MM.1S (cell line): ENCODE results near the gene DHRS7C.

Experiments used
- DNase-seq: peaks from one replicate; pipeline ENCODE4 v3.0.0-alpha.2; 2015
- H2AFZ ChIP-seq: fragments of 300-600 bp; sonication (generic); 2 replicates; pipeline ENCODE4 v1.6.0; 2016; ENCODE audit warnings: antibody characterized with exemption, low read length
- H3F3A ChIP-seq: fragments of 300-600 bp; sonication (generic); 2 replicates; pipeline ENCODE4 v1.6.1; 2016; ENCODE audit warnings: mild to moderate bottlenecking, antibody characterized with exemption, low read length, moderate library complexity, mixed read lengths; ENCODE audit not compliant: insufficient read depth
- H3K27ac ChIP-seq: fragments of 300-600 bp; sonication (generic); 2 replicates; pipeline ENCODE4 v1.5.1; 2016; ENCODE audit warnings: mild to moderate bottlenecking, low read length
- H3K27me3 ChIP-seq: fragments of 300-600 bp; sonication (generic); replicated peaks from 2 replicates; pipeline ENCODE4 v1.6.0; 2016; ENCODE audit warnings: low read length; ENCODE audit not compliant: insufficient read depth
- H3K36me3 ChIP-seq: fragments of 300-600 bp; sonication (generic); replicated peaks from 2 replicates; pipeline ENCODE4 v1.6.1; 2016; ENCODE audit warnings: mild to moderate bottlenecking, low read length, mixed read lengths; ENCODE audit not compliant: insufficient read depth
- H3K4me1 ChIP-seq: fragments of 300-600 bp; sonication (generic); 2 replicates; pipeline ENCODE4 v1.6.1; 2016; ENCODE audit warnings: low read length, mixed read lengths
- H3K4me2 ChIP-seq: fragments of 300-600 bp; sonication (generic); 2 replicates; pipeline ENCODE4 v1.6.0; 2016; ENCODE audit warnings: low read depth, low read length
- H3K4me3 ChIP-seq: fragments of 300-600 bp; sonication (generic); 2 replicates; pipeline ENCODE4 v1.5.1; 2016; ENCODE audit warnings: low read length, mixed read lengths
- H3K79me2 ChIP-seq: fragments of 300-600 bp; sonication (generic); 2 replicates; pipeline ENCODE4 v1.6.1; 2016; ENCODE audit warnings: mixed run types, low read length, mixed read lengths
- H3K9ac ChIP-seq: fragments of 300-600 bp; sonication (generic); 2 replicates; pipeline ENCODE4 v1.6.1; 2016; ENCODE audit warnings: low read length, mixed read lengths
- H3K9me2 ChIP-seq: fragments of 300-600 bp; sonication (generic); replicated peaks from 2 replicates; pipeline ENCODE4 v1.6.1; 2016; ENCODE audit warnings: mild to moderate bottlenecking, low read length, mixed read lengths; ENCODE audit not compliant: insufficient read depth
- H3K9me3 ChIP-seq: fragments of 300-600 bp; sonication (generic); replicated peaks from 2 replicates; pipeline ENCODE4 v1.6.1; 2016; ENCODE audit warnings: mild to moderate bottlenecking, low read length, mixed read lengths; ENCODE audit not compliant: insufficient read depth
- H4K20me1 ChIP-seq: fragments of 300-600 bp; sonication (generic); 2 replicates; pipeline ENCODE4 v1.6.1; 2016; ENCODE audit warnings: mild to moderate bottlenecking, low read length, moderate library complexity, mixed read lengths; ENCODE audit not compliant: insufficient read depth
- EZH2 ChIP-seq: fragments of 300-600 bp; sonication (generic); optimal IDR thresholded peaks from 2 replicates; pipeline ENCODE3; 2017; ENCODE audit warnings: low read depth, mild to moderate bottlenecking, antibody characterized with exemption, low read length, mixed read lengths
- EZH2phosphoT487 ChIP-seq: fragments of 300-600 bp; sonication (generic); IDR thresholded peaks from 2 replicates; pipeline ENCODE4 v1.6.1; 2018; ENCODE audit warnings: antibody characterized with exemption, low read length
- TF ChIP-seq, protein P1 (sequence below): fragments of 300-600 bp; sonication (generic); IDR thresholded peaks from 2 replicates; pipeline ENCODE4 v1.5.1; 2016; ENCODE audit warnings: antibody characterized with exemption, low read length, mixed read lengths

The DHRS7C gene

DNA sequence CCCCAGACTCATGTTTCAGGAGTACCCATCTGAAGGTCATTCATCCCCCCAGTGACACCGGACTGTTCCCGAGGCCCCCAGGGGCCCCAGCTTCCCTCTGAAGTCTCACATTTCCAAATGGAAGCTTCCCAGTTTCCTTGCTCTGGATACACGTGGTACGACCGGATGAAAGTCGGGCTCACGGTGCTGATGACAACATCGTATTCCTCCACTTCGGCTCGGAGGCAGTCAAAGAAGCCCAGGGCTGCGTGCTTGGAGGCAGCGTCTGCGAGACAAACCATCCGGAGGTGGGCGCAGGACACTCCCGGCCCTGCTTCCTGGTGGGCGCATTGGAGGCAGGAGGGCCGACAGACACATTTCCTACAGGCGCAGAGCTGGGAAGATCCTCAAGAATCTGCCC, 18.7 kb downstream of the DHRS7C start:
- no peak overlapping the region for H3K27ac ChIP-seq
- no peak overlapping the region for H3K4me2 ChIP-seq
- no peaks in the 10 kb centered on the region for H3K79me2 ChIP-seq
- H4K20me1 ChIP-seq, result no peaks in the 10 kb centered on the region
- no peak overlapping the region for H2AFZ ChIP-seq
- no peaks in the 10 kb centered on the region for H3K36me3 ChIP-seq
- H3K9ac ChIP-seq, result no peak overlapping the region
- no peaks in the 10 kb centered on the region for H3K4me1 ChIP-seq
- H3K9me3 ChIP-seq, result no peaks in the 10 kb centered on the region
- DNase-seq, result no peak
- H3K27me3 ChIP-seq, result no peaks in the 10 kb centered on the region; the same call in 1 of the 2 replicates
- no peak for TF ChIP-seq EZH2
- no peak for TF ChIP-seq EZH2phosphoT487
- TF ChIP-seq, protein P1, sequence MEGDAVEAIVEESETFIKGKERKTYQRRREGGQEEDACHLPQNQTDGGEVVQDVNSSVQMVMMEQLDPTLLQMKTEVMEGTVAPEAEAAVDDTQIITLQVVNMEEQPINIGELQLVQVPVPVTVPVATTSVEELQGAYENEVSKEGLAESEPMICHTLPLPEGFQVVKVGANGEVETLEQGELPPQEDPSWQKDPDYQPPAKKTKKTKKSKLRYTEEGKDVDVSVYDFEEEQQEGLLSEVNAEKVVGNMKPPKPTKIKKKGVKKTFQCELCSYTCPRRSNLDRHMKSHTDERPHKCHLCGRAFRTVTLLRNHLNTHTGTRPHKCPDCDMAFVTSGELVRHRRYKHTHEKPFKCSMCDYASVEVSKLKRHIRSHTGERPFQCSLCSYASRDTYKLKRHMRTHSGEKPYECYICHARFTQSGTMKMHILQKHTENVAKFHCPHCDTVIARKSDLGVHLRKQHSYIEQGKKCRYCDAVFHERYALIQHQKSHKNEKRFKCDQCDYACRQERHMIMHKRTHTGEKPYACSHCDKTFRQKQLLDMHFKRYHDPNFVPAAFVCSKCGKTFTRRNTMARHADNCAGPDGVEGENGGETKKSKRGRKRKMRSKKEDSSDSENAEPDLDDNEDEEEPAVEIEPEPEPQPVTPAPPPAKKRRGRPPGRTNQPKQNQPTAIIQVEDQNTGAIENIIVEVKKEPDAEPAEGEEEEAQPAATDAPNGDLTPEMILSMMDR, result no peak
- H3K9me2 ChIP-seq, result no peaks in the 10 kb centered on the region
- H3K4me3 ChIP-seq, result no peak overlapping the region
- no peaks in the 10 kb centered on the region for H3F3A ChIP-seq

DNA sequence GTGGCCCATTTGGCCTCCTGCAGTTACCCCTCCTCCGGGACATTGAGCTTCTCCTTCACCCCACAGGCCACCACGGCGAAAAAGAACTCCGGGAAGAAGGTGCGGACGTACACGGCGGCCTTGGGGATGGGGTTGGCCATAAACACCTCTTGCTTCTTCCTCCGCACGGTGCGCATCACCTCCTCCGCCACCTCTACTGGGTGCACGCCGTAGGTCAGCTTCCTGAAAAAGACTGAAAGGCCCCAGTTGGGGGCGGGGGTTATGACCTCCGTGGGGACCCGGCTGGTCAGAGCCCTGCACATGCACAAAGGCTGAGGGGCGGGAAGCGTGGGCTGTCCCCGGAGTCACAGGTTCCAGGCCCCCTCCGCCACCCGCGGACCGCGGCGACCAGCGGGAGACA, 19.9 kb downstream of the DHRS7C start:
- Histone ChIP-seq H3K27me3 (no peaks in the 10 kb centered on the region; the same call in 1 of the 2 replicates), H3K27ac (no peak overlapping the region)
- DNase-seq, result no peak

DNA sequence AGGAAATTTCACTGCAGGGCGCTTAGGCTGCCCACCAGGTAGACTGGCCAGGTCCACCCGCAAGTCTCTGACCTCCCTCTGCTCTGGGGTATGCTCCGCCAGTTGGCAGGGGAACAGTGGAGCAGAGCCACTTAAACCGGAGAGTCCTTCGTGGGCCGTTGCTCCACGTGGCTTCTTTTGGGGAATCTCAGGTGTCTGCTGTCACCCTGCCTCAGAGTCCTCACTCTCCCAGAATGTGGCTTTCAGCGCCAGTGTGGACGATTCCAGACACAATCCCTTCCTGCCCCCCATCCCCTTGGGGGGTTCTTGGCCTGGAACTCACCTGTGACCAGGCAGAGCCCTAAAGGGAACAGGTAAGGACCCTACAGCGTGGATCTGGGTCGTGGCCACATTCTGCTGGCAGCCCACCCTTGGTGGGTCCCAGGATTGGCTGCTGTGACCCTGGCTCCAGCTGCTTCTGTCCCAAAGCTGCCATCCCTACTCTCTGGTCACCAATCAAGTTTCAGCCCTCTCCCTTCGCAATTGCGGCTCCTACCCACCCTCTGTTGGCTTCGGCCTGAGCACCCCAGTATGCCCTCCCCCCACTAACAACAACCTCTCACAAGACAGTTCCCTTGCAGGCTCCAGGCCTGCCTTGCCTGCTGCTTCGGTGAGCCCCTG, 22.2 kb downstream of the DHRS7C start:
- Histone ChIP-seq H3K27ac (no peak overlapping the region), H3K9ac (no peak overlapping the region), H3K9me3 (no peaks in the 10 kb centered on the region), H3K9me2 (no peaks in the 10 kb centered on the region), H3K4me2 (no peak overlapping the region), H3K4me1 (no peaks in the 10 kb centered on the region), H3K4me3 (no peak overlapping the region), H2AFZ (no peak overlapping the region), H3K36me3 (no peaks in the 10 kb centered on the region), H3K79me2 (no peaks in the 10 kb centered on the region), H3K27me3 (no peaks in the 10 kb centered on the region; the same call in 1 of the 2 replicates), H4K20me1 (no peaks in the 10 kb centered on the region), H3F3A (no peaks in the 10 kb centered on the region)
- TF ChIP-seq, protein P1, result no peak
- TF ChIP-seq EZH2phosphoT487, result no peak
- TF ChIP-seq EZH2, result no peak
- DNase-seq, result no peak

More for the DNA sequence above, 19.9 kb downstream of the DHRS7C start:
- no peak overlapping the region for H3K9ac ChIP-seq
- H3K36me3 ChIP-seq, result no peaks in the 10 kb centered on the region
- H3K79me2 ChIP-seq, result no peaks in the 10 kb centered on the region
- H2AFZ ChIP-seq, result no peak overlapping the region
- TF ChIP-seq, protein P1, result no peak
- TF ChIP-seq EZH2phosphoT487, result no peak
- no peak for TF ChIP-seq EZH2
- no peaks in the 10 kb centered on the region for H4K20me1 ChIP-seq
- H3K4me1 ChIP-seq, result no peaks in the 10 kb centered on the region
- H3K9me2 ChIP-seq, result no peaks in the 10 kb centered on the region
- no peaks in the 10 kb centered on the region for H3F3A ChIP-seq
- H3K9me3 ChIP-seq, result no peaks in the 10 kb centered on the region
- no peak overlapping the region for H3K4me2 ChIP-seq
- H3K4me3 ChIP-seq, result no peak overlapping the region
